ENCODE data around the gene CAMK4.

CAMK4 gene

DNA sequence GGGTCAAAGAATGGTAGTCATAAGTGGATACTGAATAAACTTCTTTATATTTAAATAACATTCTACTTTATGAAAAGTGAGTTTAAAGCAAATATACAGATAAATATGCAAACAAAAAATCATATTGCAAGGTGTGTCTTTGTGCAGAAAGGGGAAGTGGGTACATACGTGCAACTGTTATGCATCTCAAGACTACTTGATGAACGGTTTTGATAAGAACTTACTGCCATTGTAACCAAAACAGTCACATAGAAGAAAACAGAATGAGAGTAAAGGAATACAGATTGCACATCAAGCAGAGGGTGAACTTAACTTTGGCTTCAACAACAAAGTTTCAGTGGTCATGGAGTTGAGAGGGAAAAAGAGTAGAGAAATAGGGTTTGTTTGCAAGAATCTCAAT, 9.9 kb downstream of the CAMK4 start:
- peak overlapping the region; percentile 91 for H3K27ac Mint-ChIP-seq
- H3K27me3 Mint-ChIP-seq = no peaks in the 10 kb centered on the region
- no peaks in the 10 kb centered on the region for H3K9me3 Mint-ChIP-seq
- peaks cover 89% of the 10 kb centered on the region for H3K4me1 Mint-ChIP-seq
- CTCF ChIA-PET = interaction anchor here (5.8 kb wide), 1 partner anchor 9 kb away, joined by 40 read pairs; the partner anchor contains the start of gene CAMK4
- DNase-seq = no peak
- H3K36me3 Mint-ChIP-seq = peaks cover 45% of the 10 kb centered on the region
- peak overlapping the region; percentile 58 for H3K4me3 Mint-ChIP-seq

DNA sequence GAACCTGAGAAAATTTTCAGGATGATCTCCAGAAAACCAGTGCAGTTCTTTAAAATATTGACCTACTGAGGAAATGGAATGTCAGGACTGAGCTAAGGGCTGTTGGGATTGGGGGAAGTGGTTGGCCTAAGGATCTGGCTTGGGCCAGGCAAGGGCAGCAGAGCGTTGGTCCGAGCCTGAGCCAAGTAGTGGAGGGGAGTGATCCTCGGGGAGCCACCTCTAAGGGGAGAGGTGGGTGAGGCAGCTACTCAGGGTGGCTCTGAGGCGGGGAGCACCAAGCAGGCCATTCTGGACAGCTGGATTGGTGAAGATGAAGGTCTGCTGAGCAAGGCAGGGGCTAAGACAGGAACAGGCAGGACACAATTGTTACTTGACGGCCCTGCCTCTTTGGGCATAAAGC, 11.5 kb downstream of the CAMK4 start:
- H3K36me3 Mint-ChIP-seq = peaks cover 44% of the 10 kb centered on the region
- CTCF ChIA-PET = interaction anchor here (2.3 to 5.8 kb wide), 4 partner anchors 10 to 77 kb away, joined by 8 to 40 read pairs (median 13); partner anchors contain the start of gene CAMK4
- H3K4me1 Mint-ChIP-seq = peaks cover 89% of the 10 kb centered on the region
- H3K4me3 Mint-ChIP-seq = peak overlapping the region; percentile 26
- H3K9me3 Mint-ChIP-seq = no peaks in the 10 kb centered on the region
- peak overlapping the region; percentile 91 for H3K27ac Mint-ChIP-seq
- no peak for DNase-seq
- H3K27me3 Mint-ChIP-seq = no peaks in the 10 kb centered on the region

DNA sequence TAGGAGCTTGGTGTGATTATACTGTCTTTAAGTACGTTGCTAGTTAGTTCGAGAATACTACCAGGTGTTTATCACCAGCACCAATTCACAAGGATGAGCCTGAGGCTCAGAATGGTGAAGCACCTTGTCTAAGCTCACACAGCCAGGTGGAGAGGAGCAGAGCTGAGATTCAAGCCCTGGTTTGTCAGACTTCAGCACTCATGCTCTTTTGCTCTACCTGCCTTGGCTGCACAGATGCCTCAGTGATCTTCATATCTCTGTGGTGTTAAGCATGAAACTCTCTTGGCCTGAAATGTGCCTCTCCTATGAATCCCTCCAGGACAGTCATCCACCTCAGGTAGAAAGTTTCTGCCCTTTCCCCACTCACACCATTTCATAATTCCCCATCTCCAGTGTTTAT, 12.2 kb downstream of the CAMK4 start:
- CTCF ChIA-PET = interaction anchor here (1.1 to 5.8 kb wide), 5 partner anchors 9 to 78 kb away, joined by 3 to 40 read pairs (median 11); partner anchors contain the start of gene CAMK4
- Mint-ChIP-seq H3K4me1 (peaks cover 87% of the 10 kb centered on the region), H3K27ac (peak overlapping the region; percentile 91), H3K4me3 (peak overlapping the region; percentile 42), H3K27me3 (no peaks in the 10 kb centered on the region), H3K9me3 (no peaks in the 10 kb centered on the region), H3K36me3 (peaks cover 42% of the 10 kb centered on the region)
- no peak for DNase-seq

DNA sequence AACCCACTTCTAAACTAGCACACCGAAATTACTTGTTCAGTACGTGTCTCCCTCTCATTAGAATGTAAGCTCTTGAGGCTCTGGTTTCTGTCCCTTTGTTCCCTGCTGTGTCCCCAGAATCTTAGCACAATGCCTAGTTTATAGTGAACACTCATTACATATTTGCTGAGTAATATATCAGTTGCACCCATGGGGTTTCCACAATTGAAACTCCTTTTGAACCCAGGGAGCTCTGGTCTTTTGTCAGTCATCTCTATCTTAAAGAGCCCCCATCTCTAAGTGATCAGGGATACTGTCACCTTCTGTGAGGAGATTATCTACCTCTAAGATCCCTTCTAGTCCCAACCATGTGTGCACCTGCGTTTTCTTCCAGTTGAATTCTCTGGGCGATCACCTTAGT, 12.8 kb downstream of the CAMK4 start:
- H3K4me3 Mint-ChIP-seq = peak overlapping the region; percentile 42
- peaks cover 88% of the 10 kb centered on the region for H3K4me1 Mint-ChIP-seq
- peak overlapping the region; percentile 91 for H3K27ac Mint-ChIP-seq
- H3K27me3 Mint-ChIP-seq = no peaks in the 10 kb centered on the region
- peaks cover 47% of the 10 kb centered on the region for H3K36me3 Mint-ChIP-seq
- DNase-seq = no peak
- CTCF ChIA-PET = interaction anchor here (1.1 to 5.8 kb wide), 4 partner anchors 8 to 78 kb away, joined by 3 to 40 read pairs (median 13); partner anchors contain the start of gene CAMK4
- H3K9me3 Mint-ChIP-seq = no peaks in the 10 kb centered on the region

DNA sequence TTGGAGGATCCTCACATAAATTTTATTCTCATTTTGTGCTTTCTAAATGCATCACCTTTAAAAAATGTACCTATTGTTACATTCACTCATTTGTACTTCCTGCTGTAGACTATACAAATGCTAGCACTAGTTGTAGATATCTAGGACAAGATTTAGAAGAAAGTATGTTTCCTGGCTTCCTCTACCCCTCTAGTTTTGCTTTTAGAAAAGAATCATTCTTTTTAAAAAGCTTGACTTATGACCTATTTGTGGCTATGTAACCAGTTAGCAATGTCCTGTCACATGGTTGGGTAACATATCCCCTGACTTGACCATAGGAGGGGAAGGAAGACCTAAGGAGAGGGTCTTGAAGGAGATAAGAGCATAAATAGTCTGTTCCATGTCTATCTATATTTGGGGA, 13.3 kb downstream of the CAMK4 start:
- no peaks in the 10 kb centered on the region for H3K9me3 Mint-ChIP-seq
- CTCF ChIA-PET = interaction anchor here (0.8 to 5.8 kb wide), 5 partner anchors 8 to 79 kb away, joined by 4 to 40 read pairs (median 11); partner anchors contain the start of gene CAMK4
- no peak for DNase-seq

DNA sequence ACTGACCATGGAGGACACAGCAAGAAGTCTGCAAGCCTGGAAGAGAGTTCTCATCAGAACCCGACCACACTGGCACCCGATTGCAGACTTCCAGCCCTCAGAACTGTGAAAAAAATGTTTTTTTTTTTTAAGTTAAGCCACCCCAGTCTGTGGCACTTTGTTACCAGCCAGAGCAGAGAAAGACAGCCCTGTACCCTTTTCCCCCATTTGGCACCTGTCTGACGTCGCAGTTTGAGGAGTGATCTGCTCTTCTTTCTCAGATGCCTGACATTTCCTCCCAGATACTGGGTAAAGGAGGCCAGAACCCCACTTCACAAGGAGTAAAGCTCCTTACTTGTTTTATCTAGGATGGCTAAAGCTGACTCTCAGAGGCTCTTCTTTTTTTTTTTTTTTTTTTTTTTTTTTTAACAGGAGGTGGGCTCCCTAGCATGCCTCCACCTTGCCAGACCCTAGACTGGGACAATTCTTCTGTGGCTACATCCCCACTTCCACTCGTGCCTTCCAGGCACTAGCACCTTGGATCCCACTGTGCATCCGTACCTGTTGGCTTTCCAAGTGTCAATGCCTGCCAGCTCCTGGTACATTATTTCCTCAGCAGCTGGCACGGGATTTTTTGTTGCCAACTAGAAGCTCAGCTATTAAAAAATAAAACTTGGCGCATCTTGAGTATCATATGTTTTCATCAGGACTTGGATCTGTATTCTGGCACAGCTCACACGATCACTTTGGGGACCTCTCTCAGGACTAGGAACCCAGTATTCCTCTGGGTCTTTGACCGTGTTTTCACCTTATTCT, 14.4 kb downstream of the CAMK4 start:
- CTCF ChIA-PET = interaction anchor here (0.6 to 5.8 kb wide), 9 partner anchors 8 to 498 kb away, joined by 3 to 40 read pairs (median 3); partner anchors contain the start of gene CAMK4

More for the DNA sequence above, 13.3 kb downstream of the CAMK4 start:
- peak overlapping the region; percentile 91 for H3K27ac Mint-ChIP-seq
- H3K4me1 Mint-ChIP-seq = peaks cover 87% of the 10 kb centered on the region
- H3K27me3 Mint-ChIP-seq = no peaks in the 10 kb centered on the region
- H3K36me3 Mint-ChIP-seq = peaks cover 47% of the 10 kb centered on the region
- peak overlapping the region; percentile 42 for H3K4me3 Mint-ChIP-seq

DNA sequence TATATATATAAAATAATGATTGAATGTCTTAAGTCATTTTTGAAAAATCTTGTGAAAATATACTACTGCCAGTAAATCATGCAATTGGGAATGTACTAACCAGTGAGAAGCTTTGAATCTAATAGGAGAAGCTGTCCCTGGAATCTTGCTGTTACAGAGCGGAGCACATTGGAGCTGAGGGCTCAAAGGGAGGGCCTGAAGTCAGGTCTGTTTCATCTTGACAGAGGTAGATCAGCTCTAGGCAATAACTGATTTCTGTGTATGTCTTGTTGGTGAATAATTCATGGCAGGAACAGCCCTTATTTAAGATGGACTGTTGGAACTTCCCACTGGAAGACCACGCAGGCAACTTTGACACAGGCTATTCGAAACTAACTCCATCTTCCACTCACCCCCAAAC, 17.5 kb downstream of the CAMK4 start:
- Mint-ChIP-seq H3K27me3 (no peaks in the 10 kb centered on the region), H3K27ac (no peak overlapping the region), H3K4me3 (no peak overlapping the region), H3K9me3 (no peaks in the 10 kb centered on the region), H3K36me3 (peaks cover 59% of the 10 kb centered on the region), H3K4me1 (peaks cover 87% of the 10 kb centered on the region)
- CTCF ChIA-PET = no interaction called here
- DNase-seq = no peak

More for the DNA sequence above, 14.4 kb downstream of the CAMK4 start:
- DNase-seq = no peak
- Mint-ChIP-seq H3K27ac (peak overlapping the region; percentile 91), H3K4me1 (peaks cover 89% of the 10 kb centered on the region), H3K9me3 (no peaks in the 10 kb centered on the region), H3K27me3 (no peaks in the 10 kb centered on the region), H3K4me3 (no peak overlapping the region), H3K36me3 (peaks cover 53% of the 10 kb centered on the region)

DNA sequence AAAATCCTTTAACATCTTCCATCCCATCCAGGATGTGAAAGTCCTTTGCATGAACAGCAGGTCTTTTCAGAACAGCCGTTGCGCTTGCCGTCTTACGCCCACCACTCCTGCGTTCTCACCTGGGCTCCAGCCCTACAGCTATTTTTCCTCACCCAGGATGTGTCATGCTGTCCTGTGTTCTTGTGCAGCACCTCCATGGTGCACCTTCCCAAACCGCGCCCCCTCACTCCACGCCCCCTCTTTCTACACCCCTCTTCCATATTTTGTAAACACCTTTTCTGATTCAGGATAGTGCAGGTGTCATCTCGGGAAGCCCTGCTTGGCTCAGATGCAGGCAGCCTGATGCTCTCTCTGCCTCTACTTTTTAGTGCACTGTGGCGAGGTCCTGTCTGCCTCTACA, 18.4 kb downstream of the CAMK4 start:
- no peak overlapping the region for H3K4me3 Mint-ChIP-seq
- peaks cover 82% of the 10 kb centered on the region for H3K4me1 Mint-ChIP-seq

DNA sequence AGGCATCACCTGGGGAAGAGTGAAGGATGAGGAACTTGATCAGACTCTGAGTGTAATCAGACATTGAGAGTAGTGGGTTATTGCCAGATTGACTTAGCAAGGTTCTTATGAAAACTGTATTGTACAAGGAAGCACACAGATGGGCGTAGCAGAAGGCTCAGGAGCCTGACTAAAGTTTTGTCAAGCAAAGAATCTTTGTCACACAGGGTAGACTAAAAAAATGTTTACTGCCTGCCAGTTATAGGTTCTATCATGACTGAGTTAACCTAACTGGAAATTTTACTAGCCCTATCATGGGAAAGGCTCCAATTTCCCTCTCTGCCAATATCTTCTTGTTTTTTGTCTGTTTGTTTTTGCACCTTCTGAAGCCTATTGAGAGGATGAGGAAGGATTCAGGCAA, 19.1 kb downstream of the CAMK4 start:
- CTCF ChIA-PET = no interaction called here
- Mint-ChIP-seq H3K4me3 (no peak overlapping the region), H3K27me3 (no peaks in the 10 kb centered on the region), H3K27ac (peak overlapping the region; percentile 12), H3K4me1 (peaks cover 82% of the 10 kb centered on the region), H3K36me3 (peaks cover 53% of the 10 kb centered on the region), H3K9me3 (no peaks in the 10 kb centered on the region)
- DNase-seq = no peak

More for the DNA sequence above, 18.4 kb downstream of the CAMK4 start:
- H3K9me3 Mint-ChIP-seq = no peaks in the 10 kb centered on the region
- no peaks in the 10 kb centered on the region for H3K27me3 Mint-ChIP-seq
- H3K36me3 Mint-ChIP-seq = peaks cover 54% of the 10 kb centered on the region
- no peak for DNase-seq
- no peak overlapping the region for H3K27ac Mint-ChIP-seq
- CTCF ChIA-PET = no interaction called here

DNA sequence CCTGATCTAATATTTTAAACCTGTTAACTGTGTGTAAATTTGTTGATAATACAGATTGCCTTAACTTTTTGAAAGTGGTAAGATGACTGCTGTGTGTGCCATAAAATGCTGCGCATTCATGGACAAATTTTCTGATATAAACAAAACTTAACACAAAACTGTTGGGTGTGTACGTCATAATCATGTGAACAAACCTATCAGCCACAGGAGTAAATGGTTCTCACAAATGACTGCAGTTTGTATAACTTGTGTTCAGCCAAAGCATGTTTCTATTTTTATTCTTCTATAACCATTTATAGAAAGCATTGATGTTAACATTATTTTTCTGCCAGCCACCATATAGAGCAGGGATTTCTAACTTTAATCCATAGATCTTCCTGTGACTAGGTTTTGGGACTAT, 21.5 kb downstream of the CAMK4 start:
- Mint-ChIP-seq H3K27me3 (no peaks in the 10 kb centered on the region), H3K9me3 (no peaks in the 10 kb centered on the region), H3K36me3 (peaks cover 55% of the 10 kb centered on the region), H3K4me1 (peaks cover 77% of the 10 kb centered on the region), H3K27ac (peak overlapping the region; percentile 84), H3K4me3 (peak overlapping the region; percentile 39)
- CTCF ChIA-PET = interaction anchor here (1.2 to 2.5 kb wide), 3 partner anchors 9 to 33 kb away, joined by 3 to 12 read pairs (median 4); no protein-coding TSS in a partner anchor
- DNase-seq = no peak

DNA sequence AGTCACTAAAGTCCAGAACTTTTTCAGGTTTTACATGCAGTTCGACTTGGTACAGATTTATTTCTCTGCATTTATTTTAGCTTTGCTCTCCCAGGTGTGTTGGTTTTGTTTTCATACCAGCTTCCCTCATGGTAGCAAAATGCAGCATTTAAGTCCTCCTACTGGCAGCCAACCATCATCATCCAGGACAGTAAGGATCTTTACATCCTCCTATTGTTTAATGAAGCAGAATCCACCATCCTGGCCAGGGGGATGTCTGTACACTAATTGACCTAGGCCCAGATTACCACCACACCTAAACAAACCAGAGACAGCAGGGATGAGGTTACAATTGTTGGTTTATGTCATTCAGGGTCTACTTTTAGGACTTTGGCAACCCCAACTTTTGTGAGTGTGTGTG, 22.3 kb downstream of the CAMK4 start:
- no peaks in the 10 kb centered on the region for H3K9me3 Mint-ChIP-seq
- peaks cover 60% of the 10 kb centered on the region for H3K36me3 Mint-ChIP-seq
- H3K27me3 Mint-ChIP-seq = no peaks in the 10 kb centered on the region
- peaks cover 79% of the 10 kb centered on the region for H3K4me1 Mint-ChIP-seq
- H3K4me3 Mint-ChIP-seq = no peak overlapping the region
- H3K27ac Mint-ChIP-seq = peak overlapping the region; percentile 84
- CTCF ChIA-PET = interaction anchor here (1.3 to 2.5 kb wide), 2 partner anchors 16 to 32 kb away, joined by 4 to 12 read pairs; no protein-coding TSS in a partner anchor
- DNase-seq = no peak

DNA sequence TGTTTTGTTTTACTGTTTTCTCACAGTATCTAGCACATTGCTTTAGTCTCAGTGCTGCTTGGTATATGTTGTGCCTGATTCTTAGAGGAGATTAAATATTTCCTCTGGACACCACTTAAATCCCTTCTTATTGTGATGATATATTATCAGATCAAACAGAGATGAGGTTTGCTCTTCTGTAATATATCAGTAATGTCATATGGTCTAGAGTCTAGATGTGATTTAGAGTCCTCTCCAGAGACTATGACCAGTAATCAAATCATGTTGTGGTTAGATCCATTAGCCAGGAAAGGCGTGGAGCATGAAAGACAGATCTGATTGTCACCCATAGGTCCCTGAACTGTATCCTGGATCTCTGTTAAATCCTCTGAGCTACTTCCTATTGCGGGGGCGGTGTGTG, 24.4 kb downstream of the CAMK4 start:
- CTCF ChIA-PET = interaction anchor here (1.2 kb wide), 1 partner anchor 25 kb away, joined by 4 read pairs; no protein-coding TSS in a partner anchor
- Mint-ChIP-seq H3K4me3 (no peak overlapping the region), H3K4me1 (peaks cover 80% of the 10 kb centered on the region), H3K27ac (no peak overlapping the region), H3K9me3 (no peaks in the 10 kb centered on the region), H3K27me3 (no peaks in the 10 kb centered on the region), H3K36me3 (peaks cover 51% of the 10 kb centered on the region)
- no peak for DNase-seq

DNA sequence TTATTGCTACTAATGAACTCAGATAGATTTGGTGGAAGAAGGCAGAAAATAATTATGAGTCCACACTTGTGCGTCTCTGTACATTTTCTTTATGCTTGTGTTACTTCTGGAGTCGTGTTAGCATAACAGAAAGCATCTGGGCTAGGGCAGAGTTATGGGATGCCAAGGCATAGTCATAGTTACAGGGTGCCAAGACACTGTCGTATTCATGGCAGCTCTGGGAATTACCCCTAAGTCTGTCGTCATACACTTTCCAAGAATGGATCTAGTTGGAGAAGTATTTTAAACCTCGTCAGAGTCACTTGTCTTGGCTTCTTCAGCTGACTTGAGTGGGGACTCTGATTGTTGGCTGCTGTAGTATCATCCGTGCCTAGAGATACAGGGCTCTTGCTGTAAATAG, 27.7 kb downstream of the CAMK4 start:
- Mint-ChIP-seq H3K27me3 (no peaks in the 10 kb centered on the region), H3K4me3 (no peak overlapping the region), H3K27ac (peak overlapping the region; percentile 3), H3K4me1 (peaks cover 77% of the 10 kb centered on the region), H3K36me3 (peaks cover 50% of the 10 kb centered on the region), H3K9me3 (peaks cover 6% of the 10 kb centered on the region)
- no peak for DNase-seq
- CTCF ChIA-PET = interaction anchor here (1.5 to 2.0 kb wide), 2 partner anchors 13 to 16 kb away, joined by 3 to 8 read pairs; no protein-coding TSS in a partner anchor

DNA sequence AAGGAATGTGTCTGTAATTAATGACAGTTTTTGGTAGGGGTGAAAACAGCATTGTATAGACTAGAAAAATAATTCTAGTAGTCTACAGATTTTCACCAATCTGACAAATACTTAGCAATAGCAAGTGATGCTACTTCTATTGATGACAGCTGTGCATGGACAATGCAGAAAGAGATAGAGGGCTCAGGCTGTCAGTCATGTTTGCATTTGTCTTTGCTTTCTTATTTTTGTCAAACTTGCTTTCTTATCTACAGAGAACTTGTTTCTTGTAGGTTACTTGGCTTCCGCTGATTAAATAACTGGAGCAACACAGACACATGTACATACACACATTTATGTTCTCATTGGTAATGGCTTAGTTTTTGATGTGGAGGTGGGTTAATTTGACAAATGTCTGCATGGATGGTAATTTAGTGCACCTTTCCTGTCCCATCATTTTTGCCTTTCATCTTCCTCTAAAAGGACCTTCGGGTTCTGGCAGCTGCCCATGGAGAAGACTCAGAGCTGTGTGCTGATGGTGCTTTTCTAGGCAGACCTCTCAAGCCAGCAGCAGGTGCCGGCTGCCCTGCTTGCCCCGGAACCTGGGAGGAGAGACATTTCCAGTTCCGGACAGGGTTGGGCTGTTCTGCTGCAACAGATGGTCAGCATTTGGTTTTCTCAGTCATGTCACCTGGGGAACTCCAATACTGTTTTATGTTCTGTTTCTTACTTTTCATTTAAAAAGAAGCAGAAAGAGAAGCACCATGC, 28.8 kb downstream of the CAMK4 start:
- CTCF ChIA-PET = interaction anchor here (1.5 kb wide), 1 partner anchor 15 kb away, joined by 4 read pairs; no protein-coding TSS in a partner anchor
- Mint-ChIP-seq H3K36me3 (peaks cover 59% of the 10 kb centered on the region), H3K4me1 (peaks cover 74% of the 10 kb centered on the region), H3K4me3 (no peak overlapping the region), H3K27ac (peak overlapping the region; percentile 75), H3K9me3 (peaks cover 16% of the 10 kb centered on the region), H3K27me3 (no peaks in the 10 kb centered on the region)
- no peak for DNase-seq

All from activated naive CD4-positive, alpha-beta T cell treated with anti-CD3 and anti-CD28 coated beads, Interleukin-2, amount 10 ng/mL, durations not matched to agents 7 days and 5 days (primary cell).